WTC11 (cell line): ENCODE results near the gene PIEZO1. TPM values are rescaled to one million over a fixed set of nuclear protein-coding genes. Genes with fewer than 3 reads are reported as not detected.

Source experiments
- ATAC-seq: fragments of 200-7000 bp; cut with Tn5 transposase; 2 replicates; pipeline ENCODE4 v1.10.0; 2021; ENCODE audit warnings: mild to moderate bottlenecking, moderate library complexity
- CTCF ChIA-PET: fragments of 300-600 bp; sonication (Branson Sonifier 250); formaldehyde crosslinking; loops from one replicate; lab custom pipeline; 2021; ENCODE audit warnings: antibody characterized with exemption; lab: Charles Lee
- POLR2A ChIA-PET: fragments of 350-600 bp; sonication (Branson Sonifier 250); formaldehyde crosslinking; loops from one replicate; lab custom pipeline; 2021; ENCODE audit warnings: antibody characterized with exemption; lab: Charles Lee
- DNase-seq: peaks from one replicate; pipeline ENCODE4 v3.0.0; 2021; ENCODE audit warnings: low spot score
- H3K27ac Mint-ChIP-seq: 2 replicates; pipeline ENCODE4 v1.8.0; 2021; ENCODE audit warnings: mixed read lengths
- H3K27me3 Mint-ChIP-seq: 2 replicates; pipeline ENCODE4 v1.8.0; 2021; ENCODE audit warnings: low read depth, mild to moderate bottlenecking, moderate library complexity, mixed read lengths
- H3K36me3 Mint-ChIP-seq: 2 replicates; pipeline ENCODE4 v1.8.0; 2021; ENCODE audit warnings: mixed read lengths
- H3K4me1 Mint-ChIP-seq: 2 replicates; pipeline ENCODE4 v1.8.0; 2022; ENCODE audit warnings: mixed read lengths
- H3K4me3 Mint-ChIP-seq: 2 replicates; pipeline ENCODE4 v1.8.0; 2021; ENCODE audit warnings: mild to moderate bottlenecking, moderate library complexity, mixed read lengths
- H3K9me3 Mint-ChIP-seq: 2 replicates; pipeline ENCODE4 v1.8.0; 2021; ENCODE audit warnings: mixed read lengths
- ATF1 ChIP-seq: sonication (generic); formaldehyde crosslinking; IDR thresholded peaks from 2 replicates; pipeline ENCODE4 v1.8.1; 2023; ENCODE audit warnings: mild to moderate bottlenecking, moderate library complexity, missing genetic modification reagents
- CREB1 ChIP-seq: sonication (generic); formaldehyde crosslinking; IDR thresholded peaks from 2 replicates; pipeline ENCODE4 v1.8.0; 2023; ENCODE audit warnings: mild to moderate bottlenecking, missing genetic modification reagents
- ESRRA ChIP-seq: sonication (generic); formaldehyde crosslinking; IDR thresholded peaks from 2 replicates; pipeline ENCODE4 v1.8.1; 2022; ENCODE audit warnings: mild to moderate bottlenecking, missing genetic modification reagents, borderline replicate concordance
- FOXK1 ChIP-seq: sonication (generic); formaldehyde crosslinking; IDR thresholded peaks from 2 replicates; pipeline ENCODE4 v1.8.0; 2022; ENCODE audit warnings: mild to moderate bottlenecking, moderate library complexity, missing genetic modification reagents
- GABPB1 ChIP-seq: sonication (generic); formaldehyde crosslinking; IDR thresholded peaks from 2 replicates; pipeline ENCODE4 v1.8.1; 2023; ENCODE audit warnings: mild to moderate bottlenecking, missing genetic modification reagents
- GTF2I ChIP-seq: fragments of 250-450 bp; sonication (Bioruptor Pico); conservative IDR thresholded peaks from 2 replicates; pipeline ENCODE4 v1.4.0; 2021; ENCODE audit warnings: mild to moderate bottlenecking
- JUN ChIP-seq: sonication (generic); formaldehyde crosslinking; IDR thresholded peaks from 2 replicates; pipeline ENCODE4 v1.8.0; 2023; ENCODE audit warnings: mild to moderate bottlenecking, missing genetic modification reagents
- KAT7 ChIP-seq: sonication (generic); formaldehyde crosslinking; IDR thresholded peaks from 2 replicates; pipeline ENCODE4 v1.8.1; 2023; ENCODE audit warnings: missing genetic modification reagents, mild to moderate bottlenecking, borderline replicate concordance
- NR3C1 ChIP-seq: sonication (generic); formaldehyde crosslinking; conservative IDR thresholded peaks from 2 replicates; pipeline ENCODE4 v1.8.1; 2023; ENCODE audit warnings: low read depth, mild to moderate bottlenecking, missing genetic modification reagents
- SP1 ChIP-seq: sonication (generic); formaldehyde crosslinking; conservative IDR thresholded peaks from 2 replicates; pipeline ENCODE4 v1.8.1; 2022; ENCODE audit warnings: missing genetic modification reagents
- TEAD1 ChIP-seq: sonication (generic); formaldehyde crosslinking; IDR thresholded peaks from 2 replicates; pipeline ENCODE4 v1.8.0; 2022; ENCODE audit warnings: mild to moderate bottlenecking, missing genetic modification reagents
- ZNF219 ChIP-seq: sonication (generic); formaldehyde crosslinking; IDR thresholded peaks from 2 replicates; pipeline ENCODE4 v1.8.0; 2023; ENCODE audit warnings: missing genetic modification reagents, mild to moderate bottlenecking, borderline replicate concordance
- total RNA-seq: library from RNA; stranded (reverse); gene quantifications from 3 replicates; pipeline ENCODE4 v1.2.3, GENCODE V29; 2021
- TF ChIP-seq, protein P1 (sequence below): sonication (generic); formaldehyde crosslinking; IDR thresholded peaks from 2 replicates; pipeline ENCODE4 v1.8.1; 2023; ENCODE audit warnings: mild to moderate bottlenecking, missing genetic modification reagents, moderate library complexity
- TF ChIP-seq, protein P2 (sequence below): fragments of 250-450 bp; sonication (Bioruptor Pico); conservative IDR thresholded peaks from 2 replicates; pipeline ENCODE4 v1.9.0; 2021; ENCODE audit warnings: mild to moderate bottlenecking
- TF ChIP-seq, protein P3 (sequence below): sonication (generic); formaldehyde crosslinking; IDR thresholded peaks from 2 replicates; pipeline ENCODE4 v1.8.1; 2022; ENCODE audit warnings: mild to moderate bottlenecking, missing genetic modification reagents, moderate library complexity, borderline replicate concordance
- TF ChIP-seq, protein P4 (sequence below): fragments of 250-450 bp; sonication (Bioruptor Pico); IDR thresholded peaks from 2 replicates; pipeline ENCODE4 v1.9.0; 2021; ENCODE audit warnings: mild to moderate bottlenecking
- TF ChIP-seq, protein P5 (sequence below): fragments of 200-600 bp; IDR thresholded peaks from 2 replicates; pipeline ENCODE4 v1.8.0; 2022; ENCODE audit warnings: antibody characterized with exemption
- TF ChIP-seq, protein P6 (sequence below): sonication (generic); formaldehyde crosslinking; IDR thresholded peaks from 2 replicates; pipeline ENCODE4 v1.8.1; 2023; ENCODE audit warnings: mild to moderate bottlenecking, moderate library complexity, missing genetic modification reagents

The PIEZO1 gene
- total RNA-seq, 1 experiment from 2014 or later = 71.3 TPM

DNA sequence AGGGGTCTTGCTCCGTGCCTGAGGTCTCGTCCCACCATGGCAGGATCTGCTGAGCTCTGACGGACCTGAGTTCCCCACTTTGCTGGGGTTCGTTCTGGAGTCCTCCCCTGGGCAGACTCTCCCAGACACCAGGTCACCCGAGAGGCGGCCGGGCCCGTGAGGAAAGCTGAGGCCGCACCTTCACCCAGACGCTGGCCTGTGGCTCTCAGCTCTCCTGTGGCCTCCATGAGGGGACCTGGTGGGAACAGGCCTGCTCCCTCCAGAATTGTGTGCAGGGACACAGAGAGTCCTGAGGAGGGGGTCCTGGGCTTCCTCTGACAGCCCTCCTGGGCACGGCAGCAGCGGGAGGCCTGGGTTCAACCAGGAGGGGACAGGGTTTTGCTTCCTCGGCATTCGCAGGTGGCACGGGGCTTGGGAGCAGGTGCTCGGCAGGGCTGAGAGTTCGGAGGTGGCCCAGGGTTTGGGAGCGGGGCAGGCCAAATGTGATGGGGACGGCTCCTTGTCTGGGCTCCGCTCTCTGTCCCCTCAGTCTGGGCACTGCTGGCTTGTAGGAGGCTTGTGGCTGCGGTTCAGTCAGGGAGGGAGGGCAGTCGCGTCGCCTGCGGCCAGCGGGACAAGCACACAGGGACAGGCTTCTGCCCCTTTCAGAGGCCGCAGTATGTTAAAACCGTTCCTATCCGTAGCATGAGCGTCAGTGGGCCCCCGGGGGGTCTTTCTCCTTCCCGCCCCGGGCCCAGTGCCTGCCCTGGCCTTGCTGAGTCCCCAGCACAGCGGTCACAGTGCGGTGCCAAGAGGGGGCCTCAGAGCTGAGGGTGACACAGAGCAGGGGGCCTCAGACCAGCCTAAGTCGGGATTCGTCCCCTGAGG is 90.6 kb downstream of the PIEZO1 start (continued):
- TF ChIP-seq, protein P1, sequence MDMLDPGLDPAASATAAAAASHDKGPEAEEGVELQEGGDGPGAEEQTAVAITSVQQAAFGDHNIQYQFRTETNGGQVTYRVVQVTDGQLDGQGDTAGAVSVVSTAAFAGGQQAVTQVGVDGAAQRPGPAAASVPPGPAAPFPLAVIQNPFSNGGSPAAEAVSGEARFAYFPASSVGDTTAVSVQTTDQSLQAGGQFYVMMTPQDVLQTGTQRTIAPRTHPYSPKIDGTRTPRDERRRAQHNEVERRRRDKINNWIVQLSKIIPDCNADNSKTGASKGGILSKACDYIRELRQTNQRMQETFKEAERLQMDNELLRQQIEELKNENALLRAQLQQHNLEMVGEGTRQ (CRISPR knock-in tag) = no peak
- no peak for TF ChIP-seq GTF2I (CRISPR knock-in tag)

DNA sequence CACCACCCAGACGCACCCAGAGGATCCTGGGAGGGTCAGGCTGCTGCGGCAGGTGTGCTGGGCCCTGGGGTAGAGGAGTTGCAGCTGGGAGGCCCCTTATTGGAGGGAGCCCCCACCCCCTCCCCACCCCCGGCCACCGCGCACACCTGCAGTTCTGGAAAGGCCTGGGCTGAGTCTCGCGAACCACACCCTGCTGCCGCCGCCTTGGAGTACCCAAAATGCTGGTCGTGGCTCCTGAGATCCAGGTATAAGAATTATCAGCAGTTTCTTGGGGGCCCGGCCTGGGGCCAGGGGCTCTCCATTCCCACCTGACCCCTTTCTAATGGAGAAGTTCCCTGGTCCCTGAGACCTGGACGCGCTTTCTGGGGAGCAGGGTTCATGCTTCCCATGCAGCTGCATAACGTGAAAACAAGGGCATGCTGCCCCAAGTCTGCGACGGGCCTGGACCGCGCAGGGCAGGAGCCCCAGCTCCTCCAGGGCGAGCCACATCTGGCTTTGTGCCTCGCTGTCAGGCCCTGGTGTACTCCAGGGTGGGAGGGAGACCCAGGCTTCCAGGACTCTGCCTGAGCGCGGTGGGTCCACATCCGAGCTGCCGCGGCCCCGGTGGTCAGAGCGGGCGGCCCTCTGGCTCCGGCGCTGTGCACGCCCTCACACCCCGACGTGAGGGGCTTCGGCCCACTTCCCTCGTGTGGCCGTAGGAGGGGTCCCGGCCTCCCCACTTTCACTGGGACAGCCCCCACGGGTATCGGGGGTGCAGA is 91.4 kb downstream of the PIEZO1 start:
- ChIA-PET CTCF (interaction anchor here (2.7 kb wide), 1 partner anchor 44 kb away, joined by 22 read pairs; no protein-coding TSS in a partner anchor), POLR2A (no interaction called here)
- TF ChIP-seq, protein P2, sequence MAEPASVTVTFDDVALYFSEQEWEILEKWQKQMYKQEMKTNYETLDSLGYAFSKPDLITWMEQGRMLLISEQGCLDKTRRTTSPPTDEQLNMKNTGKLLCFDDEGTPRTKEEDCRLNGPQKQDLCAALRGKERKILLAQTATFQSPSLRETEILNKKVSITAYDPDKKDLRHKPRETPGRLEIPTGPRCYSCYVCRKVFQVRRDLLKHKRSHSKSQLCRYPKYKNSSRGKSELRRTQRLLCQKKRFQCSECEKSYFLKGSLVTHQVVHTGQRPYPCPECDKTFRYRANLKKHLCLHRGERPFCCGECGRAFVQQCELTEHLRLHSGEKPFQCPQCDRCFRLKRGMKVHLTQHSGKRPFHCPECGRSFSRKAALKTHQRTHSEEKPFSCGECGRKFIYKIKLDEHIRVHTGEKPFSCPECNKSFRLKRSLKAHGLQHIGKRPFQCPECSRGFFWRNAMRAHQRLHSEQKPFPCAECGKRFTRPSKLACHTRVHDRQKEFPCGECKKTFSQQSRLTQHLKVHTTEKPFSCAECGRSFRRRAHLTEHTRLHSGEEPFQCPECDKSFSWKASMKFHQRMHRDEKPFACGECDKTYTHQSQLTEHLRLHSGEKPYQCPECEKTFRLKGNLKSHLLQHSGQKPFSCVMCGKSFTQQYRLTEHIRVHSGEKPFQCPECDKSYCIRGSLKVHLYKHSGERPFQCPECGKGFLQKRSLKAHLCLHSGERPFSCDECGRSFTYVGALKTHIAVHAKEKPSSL (CRISPR knock-in tag) = no peak
- TF ChIP-seq SP1 (CRISPR knock-in tag) (no peak), TEAD1 (CRISPR knock-in tag) (no peak), FOXK1 (CRISPR knock-in tag) (no peak), ESRRA (CRISPR knock-in tag) (no peak), JUN (CRISPR knock-in tag) (no peak), ZNF219 (no peak), KAT7 (CRISPR knock-in tag) (no peak), NR3C1 (CRISPR knock-in tag) (no peak), ATF1 (no peak), GABPB1 (CRISPR knock-in tag) (no peak), CREB1 (CRISPR knock-in tag) (no peak)
- TF ChIP-seq, protein P3, sequence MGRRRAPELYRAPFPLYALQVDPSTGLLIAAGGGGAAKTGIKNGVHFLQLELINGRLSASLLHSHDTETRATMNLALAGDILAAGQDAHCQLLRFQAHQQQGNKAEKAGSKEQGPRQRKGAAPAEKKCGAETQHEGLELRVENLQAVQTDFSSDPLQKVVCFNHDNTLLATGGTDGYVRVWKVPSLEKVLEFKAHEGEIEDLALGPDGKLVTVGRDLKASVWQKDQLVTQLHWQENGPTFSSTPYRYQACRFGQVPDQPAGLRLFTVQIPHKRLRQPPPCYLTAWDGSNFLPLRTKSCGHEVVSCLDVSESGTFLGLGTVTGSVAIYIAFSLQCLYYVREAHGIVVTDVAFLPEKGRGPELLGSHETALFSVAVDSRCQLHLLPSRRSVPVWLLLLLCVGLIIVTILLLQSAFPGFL (CRISPR knock-in tag) = no peak
- TF ChIP-seq, protein P4, sequence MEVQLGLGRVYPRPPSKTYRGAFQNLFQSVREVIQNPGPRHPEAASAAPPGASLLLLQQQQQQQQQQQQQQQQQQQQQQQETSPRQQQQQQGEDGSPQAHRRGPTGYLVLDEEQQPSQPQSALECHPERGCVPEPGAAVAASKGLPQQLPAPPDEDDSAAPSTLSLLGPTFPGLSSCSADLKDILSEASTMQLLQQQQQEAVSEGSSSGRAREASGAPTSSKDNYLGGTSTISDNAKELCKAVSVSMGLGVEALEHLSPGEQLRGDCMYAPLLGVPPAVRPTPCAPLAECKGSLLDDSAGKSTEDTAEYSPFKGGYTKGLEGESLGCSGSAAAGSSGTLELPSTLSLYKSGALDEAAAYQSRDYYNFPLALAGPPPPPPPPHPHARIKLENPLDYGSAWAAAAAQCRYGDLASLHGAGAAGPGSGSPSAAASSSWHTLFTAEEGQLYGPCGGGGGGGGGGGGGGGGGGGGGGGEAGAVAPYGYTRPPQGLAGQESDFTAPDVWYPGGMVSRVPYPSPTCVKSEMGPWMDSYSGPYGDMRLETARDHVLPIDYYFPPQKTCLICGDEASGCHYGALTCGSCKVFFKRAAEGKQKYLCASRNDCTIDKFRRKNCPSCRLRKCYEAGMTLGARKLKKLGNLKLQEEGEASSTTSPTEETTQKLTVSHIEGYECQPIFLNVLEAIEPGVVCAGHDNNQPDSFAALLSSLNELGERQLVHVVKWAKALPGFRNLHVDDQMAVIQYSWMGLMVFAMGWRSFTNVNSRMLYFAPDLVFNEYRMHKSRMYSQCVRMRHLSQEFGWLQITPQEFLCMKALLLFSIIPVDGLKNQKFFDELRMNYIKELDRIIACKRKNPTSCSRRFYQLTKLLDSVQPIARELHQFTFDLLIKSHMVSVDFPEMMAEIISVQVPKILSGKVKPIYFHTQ (CRISPR knock-in tag) = no peak
- TF ChIP-seq, protein P5, sequence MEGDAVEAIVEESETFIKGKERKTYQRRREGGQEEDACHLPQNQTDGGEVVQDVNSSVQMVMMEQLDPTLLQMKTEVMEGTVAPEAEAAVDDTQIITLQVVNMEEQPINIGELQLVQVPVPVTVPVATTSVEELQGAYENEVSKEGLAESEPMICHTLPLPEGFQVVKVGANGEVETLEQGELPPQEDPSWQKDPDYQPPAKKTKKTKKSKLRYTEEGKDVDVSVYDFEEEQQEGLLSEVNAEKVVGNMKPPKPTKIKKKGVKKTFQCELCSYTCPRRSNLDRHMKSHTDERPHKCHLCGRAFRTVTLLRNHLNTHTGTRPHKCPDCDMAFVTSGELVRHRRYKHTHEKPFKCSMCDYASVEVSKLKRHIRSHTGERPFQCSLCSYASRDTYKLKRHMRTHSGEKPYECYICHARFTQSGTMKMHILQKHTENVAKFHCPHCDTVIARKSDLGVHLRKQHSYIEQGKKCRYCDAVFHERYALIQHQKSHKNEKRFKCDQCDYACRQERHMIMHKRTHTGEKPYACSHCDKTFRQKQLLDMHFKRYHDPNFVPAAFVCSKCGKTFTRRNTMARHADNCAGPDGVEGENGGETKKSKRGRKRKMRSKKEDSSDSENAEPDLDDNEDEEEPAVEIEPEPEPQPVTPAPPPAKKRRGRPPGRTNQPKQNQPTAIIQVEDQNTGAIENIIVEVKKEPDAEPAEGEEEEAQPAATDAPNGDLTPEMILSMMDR = no peak
- TF ChIP-seq, protein P6, sequence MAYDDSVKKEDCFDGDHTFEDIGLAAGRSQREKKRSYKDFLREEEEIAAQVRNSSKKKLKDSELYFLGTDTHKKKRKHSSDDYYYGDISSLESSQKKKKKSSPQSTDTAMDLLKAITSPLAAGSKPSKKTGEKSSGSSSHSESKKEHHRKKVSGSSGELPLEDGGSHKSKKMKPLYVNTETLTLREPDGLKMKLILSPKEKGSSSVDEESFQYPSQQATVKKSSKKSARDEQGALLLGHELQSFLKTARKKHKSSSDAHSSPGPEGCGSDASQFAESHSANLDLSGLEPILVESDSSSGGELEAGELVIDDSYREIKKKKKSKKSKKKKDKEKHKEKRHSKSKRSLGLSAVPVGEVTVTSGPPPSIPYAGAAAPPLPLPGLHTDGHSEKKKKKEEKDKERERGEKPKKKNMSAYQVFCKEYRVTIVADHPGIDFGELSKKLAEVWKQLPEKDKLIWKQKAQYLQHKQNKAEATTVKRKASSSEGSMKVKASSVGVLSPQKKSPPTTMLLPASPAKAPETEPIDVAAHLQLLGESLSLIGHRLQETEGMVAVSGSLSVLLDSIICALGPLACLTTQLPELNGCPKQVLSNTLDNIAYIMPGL (CRISPR knock-in tag) = no peak
- Mint-ChIP-seq H3K4me3 (no peak overlapping the region), H3K36me3 (peaks cover 3% of the 10 kb centered on the region; the same call in 1 of the 2 replicates), H3K4me1 (0 out of 2 replicates have a peak, but pooled peaks cover 2% of the 10 kb centered on the region), H3K27ac (no peak overlapping the region), H3K9me3 (no peaks in the 10 kb centered on the region), H3K27me3 (peaks cover 9% of the 10 kb centered on the region)
- DNase-seq (no peak), ATAC-seq (no peak)
